Keratinocyte (primary cell): ENCODE measurements around the gene TRIM75. TPM values are rescaled to one million over a fixed set of nuclear protein-coding genes. Genes with fewer than 3 reads are reported as not detected.
"Not testable (repeated sequence)": the region's sequence is repeated elsewhere in the genome, so short reads cannot be mapped to it uniquely, and the experiment has no call there.

ENCODE experiments used
- DNase-seq: peaks from one replicate; pipeline ENCODE4 v3.0.0-alpha.2; 2011; ENCODE audit warnings: low read depth, missing footprints, low spot score
- FAIRE-seq: peaks from 2 replicates; lab custom pipeline; 2011; peaks lifted over from hg19 to GRCh38; lab: Jason Lieb, UNC
- H2AFZ ChIP-seq: 2 replicates; pipeline ENCODE4 v1.6.0; 2012; ENCODE audit warnings: low read length, control low read depth, inconsistent platforms; ENCODE audit not compliant: control insufficient read depth
- H3K27ac ChIP-seq: 2 replicates; pipeline ENCODE4 v1.5.1; 2011; ENCODE audit warnings: low read length; ENCODE audit not compliant: control insufficient read depth, insufficient read depth
- H3K27me3 ChIP-seq: 3 replicates; pipeline ENCODE4 v1.6.0; 2011; ENCODE audit warnings: low read length; ENCODE audit not compliant: control insufficient read depth, insufficient read depth; ENCODE audit errors: extremely low read depth
- H3K36me3 ChIP-seq, 2 experiments: 2 replicates in 1 of 2; 3 replicates in 1 of 2; pipeline ENCODE4 v1.5.1; 2011; ENCODE audit warnings: low read length in 2 of 2, mild to moderate bottlenecking in 1 of 2; ENCODE audit not compliant: control insufficient read depth in 2 of 2, insufficient read depth in 2 of 2; ENCODE audit errors: extremely low read depth in 1 of 2
- H3K4me1 ChIP-seq: 3 replicates; pipeline ENCODE4 v1.5.1; 2011; ENCODE audit warnings: low read length; ENCODE audit not compliant: control insufficient read depth, insufficient read depth; ENCODE audit errors: extremely low read depth
- H3K4me2 ChIP-seq: 3 replicates; pipeline ENCODE4 v1.6.0; 2011; ENCODE audit warnings: low read depth, low read length; ENCODE audit not compliant: control insufficient read depth, insufficient read depth; ENCODE audit errors: extremely low read depth
- H3K4me3 ChIP-seq, 3 experiments: fragments of 200-600 bp in 1 of 3; sonication (generic) in 1 of 3; 2 replicates in 2 of 3; 3 replicates in 1 of 3; pipeline ENCODE4 v1.5.1; 2011 to 2016; ENCODE audit warnings: low read length in 3 of 3, mild to moderate bottlenecking in 3 of 3, control low read depth in 2 of 3, inconsistent platforms in 1 of 3, low read depth in 1 of 3, mixed read lengths in 1 of 3, mixed run types in 1 of 3, moderate library complexity in 1 of 3; ENCODE audit not compliant: control insufficient read depth in 2 of 3, insufficient read depth in 2 of 3; ENCODE audit errors: extremely low read depth in 1 of 3
- H3K79me2 ChIP-seq: 2 replicates; pipeline ENCODE4 v1.6.0; 2012; ENCODE audit warnings: low read length; ENCODE audit not compliant: control insufficient read depth, insufficient read depth
- H3K9ac ChIP-seq: 3 replicates; pipeline ENCODE4 v1.6.0; 2011; ENCODE audit warnings: low read length; ENCODE audit not compliant: control insufficient read depth, insufficient read depth; ENCODE audit errors: extremely low read depth
- H3K9me1 ChIP-seq: 3 replicates; pipeline ENCODE4 v1.6.0; 2011; ENCODE audit warnings: low read length; ENCODE audit not compliant: control insufficient read depth, insufficient read depth; ENCODE audit errors: extremely low read depth
- H3K9me3 ChIP-seq: 2 replicates; pipeline ENCODE4 v1.5.1; 2012; ENCODE audit warnings: low read depth, low read length; ENCODE audit not compliant: control insufficient read depth
- H4K20me1 ChIP-seq: 3 replicates; pipeline ENCODE4 v1.6.0; 2011; ENCODE audit warnings: low read length; ENCODE audit not compliant: control insufficient read depth, insufficient read depth; ENCODE audit errors: extremely low read depth
- EZH2 ChIP-seq: IDR thresholded peaks from one replicate; pipeline ENCODE4 v1.6.1; 2012; ENCODE audit warnings: inconsistent platforms, mild to moderate bottlenecking, low read length, moderate library complexity
- dilution Hi-C: fragments of 300-500 bp; cut with MboI; formaldehyde crosslinking; loops from one replicate; pipeline ENCODE4 v1.7.0; 2020; ENCODE audit warnings: low sequenced_read_pairs; ENCODE audit not compliant: extremely low pct_ligation_motif_present
- polyA plus RNA-seq, 5 experiments: library from polyadenylated mRNA; depleted of rRNA in 3 of 5; stranded (reverse) in 3 of 5; stranded (forward) in 1 of 5; unstranded in 1 of 5; fragments of >200 nt; gene quantifications; 1 replicate in 1 of 5; 2 replicates in 3 of 5; 3 replicates in 1 of 5; pipeline versions ENCODE4 v1.2.1 to v1.2.3, GENCODE V29; 2011 to 2012; ENCODE audit warnings: missing spikeins in 2 of 5, low read depth in 1 of 5, low replicate concordance in 1 of 5
- TF ChIP-seq, protein P1 (sequence below), 3 experiments: IDR thresholded peaks in 1 of 3; conservative IDR thresholded peaks in 1 of 3; optimal IDR thresholded peaks in 1 of 3; 2 replicates in 2 of 3; 3 replicates in 1 of 3; pipeline versions ENCODE3 to v1.5.1; 2011; ENCODE audit warnings: low read length in 3 of 3, mild to moderate bottlenecking in 3 of 3, moderate library complexity in 2 of 3, control low read depth in 1 of 3, inconsistent platforms in 1 of 3; ENCODE audit not compliant: insufficient read depth in 2 of 3; ENCODE audit errors: extremely low read depth in 1 of 3

The TRIM75 gene
- polyA plus RNA-seq, 1 donor (not counting 4 experiments of a cell fraction or from before 2014, with no cell fraction given) = not detected

DNA sequence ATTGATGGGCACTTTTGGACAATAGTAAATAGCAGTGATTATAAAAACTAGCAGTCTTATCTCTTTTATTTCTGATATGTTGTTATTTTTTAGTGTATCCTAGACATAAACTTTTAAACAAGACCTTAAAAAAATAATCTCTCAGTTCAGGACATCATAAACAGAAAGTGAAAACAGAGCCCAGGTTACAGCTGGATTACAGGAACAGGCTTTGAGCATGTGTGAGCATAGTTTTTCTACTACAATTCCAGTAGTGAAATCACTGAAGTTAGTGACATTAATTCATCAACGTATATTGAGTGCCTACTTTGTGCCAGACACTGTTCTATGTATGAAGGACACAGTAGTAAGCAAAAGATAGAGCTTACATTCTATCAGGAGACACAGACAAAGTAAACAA is 16.9 kb downstream of the TRIM75 start:
- no peaks in the 10 kb centered on the region for H3K4me1 ChIP-seq
- H3K9me3 ChIP-seq = no peaks in the 10 kb centered on the region
- no peaks in the 10 kb centered on the region for H3K79me2 ChIP-seq
- dilution Hi-C loops = no loop called here
- no peaks in the 10 kb centered on the region for H4K20me1 ChIP-seq
- H3K9ac ChIP-seq = no peak overlapping the region
- no peaks in the 10 kb centered on the region for H3K9me1 ChIP-seq
- no peak for DNase-seq
- H3K4me2 ChIP-seq = no peak overlapping the region
- H3K4me3 ChIP-seq = no peak overlapping the region
- no peaks in the 10 kb centered on the region for H3K27me3 ChIP-seq
- no peaks in the 10 kb centered on the region for H3K36me3 ChIP-seq
- no peak for TF ChIP-seq EZH2
- TF ChIP-seq, protein P1, sequence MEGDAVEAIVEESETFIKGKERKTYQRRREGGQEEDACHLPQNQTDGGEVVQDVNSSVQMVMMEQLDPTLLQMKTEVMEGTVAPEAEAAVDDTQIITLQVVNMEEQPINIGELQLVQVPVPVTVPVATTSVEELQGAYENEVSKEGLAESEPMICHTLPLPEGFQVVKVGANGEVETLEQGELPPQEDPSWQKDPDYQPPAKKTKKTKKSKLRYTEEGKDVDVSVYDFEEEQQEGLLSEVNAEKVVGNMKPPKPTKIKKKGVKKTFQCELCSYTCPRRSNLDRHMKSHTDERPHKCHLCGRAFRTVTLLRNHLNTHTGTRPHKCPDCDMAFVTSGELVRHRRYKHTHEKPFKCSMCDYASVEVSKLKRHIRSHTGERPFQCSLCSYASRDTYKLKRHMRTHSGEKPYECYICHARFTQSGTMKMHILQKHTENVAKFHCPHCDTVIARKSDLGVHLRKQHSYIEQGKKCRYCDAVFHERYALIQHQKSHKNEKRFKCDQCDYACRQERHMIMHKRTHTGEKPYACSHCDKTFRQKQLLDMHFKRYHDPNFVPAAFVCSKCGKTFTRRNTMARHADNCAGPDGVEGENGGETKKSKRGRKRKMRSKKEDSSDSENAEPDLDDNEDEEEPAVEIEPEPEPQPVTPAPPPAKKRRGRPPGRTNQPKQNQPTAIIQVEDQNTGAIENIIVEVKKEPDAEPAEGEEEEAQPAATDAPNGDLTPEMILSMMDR (optimal IDR thresholded peaks at IDR 0.05 in 1 of 3, IDR thresholded peaks at IDR 0.05 in 1 of 3, conservative IDR thresholded peaks at IDR 0.05 in 1 of 3; ENCODE audit: extremely low read depth in 1 of 3, insufficient read depth in 2 of 3, low read length in 3 of 3) = no peak
- no peak overlapping the region for H2AFZ ChIP-seq
- no peak overlapping the region for H3K27ac ChIP-seq
- FAIRE-seq = no peak

DNA sequence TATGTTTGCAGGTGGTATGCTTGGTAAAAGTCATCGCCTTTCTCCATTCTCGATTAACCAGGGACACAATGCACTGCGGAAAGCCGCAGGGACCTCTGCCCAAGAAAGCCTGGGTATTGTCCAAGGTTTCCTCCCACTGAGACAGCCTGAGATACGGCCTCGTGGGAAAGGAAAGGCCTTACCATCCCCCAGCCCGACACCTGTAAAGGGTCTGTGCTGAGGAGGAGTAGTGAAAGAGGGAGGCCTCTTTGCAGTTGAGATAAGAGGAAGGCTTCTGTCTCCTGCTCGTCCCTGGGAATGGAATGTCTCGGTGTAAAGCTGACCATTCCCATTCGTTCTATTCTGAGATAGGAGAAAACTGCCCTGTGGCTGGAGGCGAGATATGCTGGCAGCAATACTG is 19.7 kb downstream of the TRIM75 start:
- DNase-seq, H3K4me2 ChIP-seq, H3K9me3 ChIP-seq, H4K20me1 ChIP-seq, H3K9me1 ChIP-seq, H2AFZ ChIP-seq, dilution Hi-C loops, H3K4me1 ChIP-seq, H3K79me2 ChIP-seq, H3K27ac ChIP-seq, FAIRE-seq, H3K4me3 ChIP-seq, H3K9ac ChIP-seq, H3K36me3 ChIP-seq, H3K27me3 ChIP-seq: not testable (repeated sequence)

DNA sequence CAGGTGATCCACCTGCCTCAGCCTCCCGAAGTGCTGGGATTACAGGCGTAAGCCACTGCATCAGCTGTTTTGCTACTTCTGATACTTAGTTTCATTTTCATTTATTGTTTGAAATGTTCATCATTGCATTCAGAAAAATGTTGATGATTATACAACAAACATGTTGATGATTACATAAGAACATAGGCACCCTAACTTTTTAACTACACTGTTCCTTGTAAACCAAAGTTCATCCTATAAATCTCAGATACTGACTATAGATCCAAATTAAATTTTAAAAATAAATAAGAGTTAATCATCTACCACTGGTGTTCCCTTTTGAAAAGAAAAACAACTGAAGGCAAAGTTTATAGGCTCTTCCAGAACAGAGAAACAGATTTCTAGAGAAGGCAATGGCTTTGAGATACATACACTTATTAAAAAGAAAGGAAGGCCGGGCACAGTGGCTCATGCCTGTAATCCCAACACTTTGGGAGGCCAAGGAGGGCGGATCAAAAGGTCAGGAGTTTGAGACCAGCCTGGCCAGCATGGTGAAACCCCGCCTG is 23.4 kb downstream of the TRIM75 start:
- H3K4me2 ChIP-seq = no peak overlapping the region
- H3K4me3 ChIP-seq = no peak overlapping the region
- no peak overlapping the region for H3K9ac ChIP-seq
- H3K36me3 ChIP-seq = no peaks in the 10 kb centered on the region
- H3K9me3 ChIP-seq = no peaks in the 10 kb centered on the region
- no peaks in the 10 kb centered on the region for H3K9me1 ChIP-seq
- no peak overlapping the region for H3K27ac ChIP-seq
- no peaks in the 10 kb centered on the region for H3K4me1 ChIP-seq
- FAIRE-seq (no peak), DNase-seq (no peak)
- dilution Hi-C loops = no loop called here
- H3K27me3 ChIP-seq = no peaks in the 10 kb centered on the region
- no peaks in the 10 kb centered on the region for H3K79me2 ChIP-seq
- H2AFZ ChIP-seq = no peak overlapping the region
- TF ChIP-seq EZH2 = no peak
- TF ChIP-seq, protein P1 (optimal IDR thresholded peaks at IDR 0.05 in 1 of 3, IDR thresholded peaks at IDR 0.05 in 1 of 3, conservative IDR thresholded peaks at IDR 0.05 in 1 of 3; ENCODE audit: extremely low read depth in 1 of 3, insufficient read depth in 2 of 3, low read length in 3 of 3) = no peak
- H4K20me1 ChIP-seq = no peaks in the 10 kb centered on the region
